ENCODE results near the gene UNC5B.

UNC5B gene

GRCh38 chr10:71319042-71319799 is 106.9 kb downstream of the UNC5B start, which contains the start of gene SLC29A3:
Gene SLC29A3, plus strand, starts transcription at chr10:71319259. Its CDS starts 51 bp downstream, at chr10:71319310.
- DNase-seq (ENCODE audit: low spot score), result peak; percentile 96

- DNase-seq (ENCODE audit: low spot score), result no peak
Measured at GRCh38 chr10:71319800-71320392, 107.5 kb downstream of the UNC5B start.

- DNase-seq (ENCODE audit: low spot score), result no peak
Measured at GRCh38 chr10:71320592-71320991, 108.2 kb downstream of the UNC5B start.

GRCh38 chr10:71321386-71321785 is 109.0 kb downstream of the UNC5B start:
- no peak for DNase-seq (ENCODE audit: low spot score)

- no peak for DNase-seq (ENCODE audit: low spot score)
Measured at GRCh38 chr10:71323407-71323806, 111.0 kb downstream of the UNC5B start.

GRCh38 chr10:71324743-71325142 is 112.4 kb downstream of the UNC5B start:
- no peak for DNase-seq (ENCODE audit: low spot score)

GRCh38 chr10:71325267-71325666 is 112.9 kb downstream of the UNC5B start:
- no peak for DNase-seq (ENCODE audit: low spot score)

GRCh38 chr10:71326464-71326881 is 114.1 kb downstream of the UNC5B start:
- DNase-seq (ENCODE audit: low spot score), result no peak

- DNase-seq (ENCODE audit: low spot score), result no peak
Measured at GRCh38 chr10:71330789-71331404, 118.5 kb downstream of the UNC5B start.

GRCh38 chr10:71331736-71332135 is 119.4 kb downstream of the UNC5B start:
- no peak for DNase-seq (ENCODE audit: low spot score)

- DNase-seq (ENCODE audit: low spot score), result no peak
Measured at GRCh38 chr10:71332466-71332865, 120.1 kb downstream of the UNC5B start.

GRCh38 chr10:71333129-71333887 is 120.9 kb downstream of the UNC5B start:
- no peak for DNase-seq (ENCODE audit: low spot score)

- no peak for DNase-seq (ENCODE audit: low spot score)
Measured at GRCh38 chr10:71334221-71334791, 121.9 kb downstream of the UNC5B start.

GRCh38 chr10:71335173-71335708 is 122.9 kb downstream of the UNC5B start:
- no peak for DNase-seq (ENCODE audit: low spot score)

GRCh38 chr10:71336632-71337031 is 124.3 kb downstream of the UNC5B start:
- no peak for DNase-seq (ENCODE audit: low spot score)

GRCh38 chr10:71337219-71337701 is 124.9 kb downstream of the UNC5B start:
- no peak for DNase-seq (ENCODE audit: low spot score)

- no peak for DNase-seq (ENCODE audit: low spot score)
Measured at GRCh38 chr10:71338728-71339495, 126.5 kb downstream of the UNC5B start.

- no peak for DNase-seq (ENCODE audit: low spot score)
Measured at GRCh38 chr10:71339796-71340589, 127.6 kb downstream of the UNC5B start.

- DNase-seq (ENCODE audit: low spot score), result no peak
Measured at GRCh38 chr10:71342573-71343391, 130.4 kb downstream of the UNC5B start.
